C4-2B (cell line): ENCODE data around the gene LIPI.

Experiments
- ZFX ChIP-seq: fragments of 450-650 bp; IDR thresholded peaks from 2 replicates; pipeline ENCODE4 v1.6.1; 2017
- TF ChIP-seq, protein P1 (sequence below): fragments of 450-650 bp; conservative IDR thresholded peaks from 2 replicates; pipeline ENCODE4 v1.5.1; 2017; ENCODE audit warnings: mild to moderate bottlenecking

DNA sequence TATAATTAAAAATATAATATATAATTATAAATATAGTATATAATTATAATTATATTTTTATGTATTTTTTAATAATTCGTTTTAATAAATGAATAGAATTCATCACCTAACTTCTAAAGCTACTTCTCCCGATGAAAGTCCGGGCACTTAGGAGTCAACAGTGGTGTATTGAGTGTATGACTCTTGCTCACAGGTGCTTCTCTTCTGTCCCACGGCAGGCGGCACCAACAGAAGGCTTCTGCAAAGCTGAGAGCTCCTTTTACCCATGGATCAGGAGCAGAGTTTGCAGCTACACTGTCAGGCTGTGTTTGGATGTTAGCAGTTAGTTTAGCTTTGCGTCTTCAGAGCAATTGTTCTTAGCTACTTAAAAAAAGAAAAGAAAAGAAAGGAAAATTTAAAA lies 122.4 kb downstream of the LIPI start:
- TF ChIP-seq, protein P1, sequence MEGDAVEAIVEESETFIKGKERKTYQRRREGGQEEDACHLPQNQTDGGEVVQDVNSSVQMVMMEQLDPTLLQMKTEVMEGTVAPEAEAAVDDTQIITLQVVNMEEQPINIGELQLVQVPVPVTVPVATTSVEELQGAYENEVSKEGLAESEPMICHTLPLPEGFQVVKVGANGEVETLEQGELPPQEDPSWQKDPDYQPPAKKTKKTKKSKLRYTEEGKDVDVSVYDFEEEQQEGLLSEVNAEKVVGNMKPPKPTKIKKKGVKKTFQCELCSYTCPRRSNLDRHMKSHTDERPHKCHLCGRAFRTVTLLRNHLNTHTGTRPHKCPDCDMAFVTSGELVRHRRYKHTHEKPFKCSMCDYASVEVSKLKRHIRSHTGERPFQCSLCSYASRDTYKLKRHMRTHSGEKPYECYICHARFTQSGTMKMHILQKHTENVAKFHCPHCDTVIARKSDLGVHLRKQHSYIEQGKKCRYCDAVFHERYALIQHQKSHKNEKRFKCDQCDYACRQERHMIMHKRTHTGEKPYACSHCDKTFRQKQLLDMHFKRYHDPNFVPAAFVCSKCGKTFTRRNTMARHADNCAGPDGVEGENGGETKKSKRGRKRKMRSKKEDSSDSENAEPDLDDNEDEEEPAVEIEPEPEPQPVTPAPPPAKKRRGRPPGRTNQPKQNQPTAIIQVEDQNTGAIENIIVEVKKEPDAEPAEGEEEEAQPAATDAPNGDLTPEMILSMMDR: no peak
- TF ChIP-seq ZFX: no peak
